GM18526 (cell line): ENCODE measurements around the gene ARL14EPL.

Source experiments
- POLR2A ChIP-seq: IDR thresholded peaks from 3 replicates; pipeline ENCODE4 v1.6.1; 2011; ENCODE audit not compliant: insufficient read length; ENCODE audit errors: extremely low read depth

ARL14EPL gene

GRCh38 chr5:116035123-116035522, 2.9 kb downstream of the ARL14EPL start:
- TF ChIP-seq POLR2A: no peak

- no peak for TF ChIP-seq POLR2A
These were observed 5.1 kb downstream of the ARL14EPL start for GRCh38 chr5:116037236-116037822.

- no peak for TF ChIP-seq POLR2A
These were observed 6.5 kb downstream of the ARL14EPL start for GRCh38 chr5:116038817-116039216.

- no peak for TF ChIP-seq POLR2A
These were observed 10.1 kb downstream of the ARL14EPL start for GRCh38 chr5:116042375-116042774.

- TF ChIP-seq POLR2A: no peak
These were observed 11.8 kb downstream of the ARL14EPL start for GRCh38 chr5:116044073-116044472.

- TF ChIP-seq POLR2A: no peak
These were observed 13.5 kb downstream of the ARL14EPL start for GRCh38 chr5:116045821-116046220.

GRCh38 chr5:116046261-116046660, 14.0 kb downstream of the ARL14EPL start:
- TF ChIP-seq POLR2A: no peak

GRCh38 chr5:116046823-116047222, 14.6 kb downstream of the ARL14EPL start:
- no peak for TF ChIP-seq POLR2A

GRCh38 chr5:116058346-116058936, 26.2 kb downstream of the ARL14EPL start:
- no peak for TF ChIP-seq POLR2A

GRCh38 chr5:116062352-116062751, 30.1 kb downstream of the ARL14EPL start:
- TF ChIP-seq POLR2A: no peak

- no peak for TF ChIP-seq POLR2A
These were observed 31.7 kb downstream of the ARL14EPL start for GRCh38 chr5:116063950-116064349.

GRCh38 chr5:116068028-116068632, 35.9 kb downstream of the ARL14EPL start:
- TF ChIP-seq POLR2A: no peak

GRCh38 chr5:116071211-116071610, 38.9 kb downstream of the ARL14EPL start:
- no peak for TF ChIP-seq POLR2A

GRCh38 chr5:116075191-116075831, 43.0 kb downstream of the ARL14EPL start:
- no peak for TF ChIP-seq POLR2A

GRCh38 chr5:116076496-116076895, 44.2 kb downstream of the ARL14EPL start:
- no peak for TF ChIP-seq POLR2A

GRCh38 chr5:116078199-116078598, 45.9 kb downstream of the ARL14EPL start:
- no peak for TF ChIP-seq POLR2A
